K562 (cell line): ENCODE results near the gene GATAD2B. TPM values are rescaled to one million over a fixed set of nuclear protein-coding genes. Genes with fewer than 3 reads are reported as not detected.

ENCODE experiments used
- ASH1L ChIP-seq: fragments of 450-650 bp; IDR thresholded peaks from 2 replicates; pipeline ENCODE4 v1.6.1; 2018; ENCODE audit warnings: borderline replicate concordance, mild to moderate bottlenecking, low read depth; ENCODE audit not compliant: partially characterized antibody
- CBFA2T3 ChIP-seq: fragments of 450-650 bp; IDR thresholded peaks from 2 replicates; pipeline ENCODE4 v1.6.1; 2017
- EGR1 ChIP-seq: fragments of 450-650 bp; conservative IDR thresholded peaks from 2 replicates; pipeline ENCODE4 v1.6.1; 2017; ENCODE audit warnings: mild to moderate bottlenecking
- ELK3 ChIP-seq: fragments of 450-650 bp; formaldehyde crosslinking; IDR thresholded peaks from 2 replicates; pipeline ENCODE4 v1.4.0; 2020; ENCODE audit warnings: mild to moderate bottlenecking
- FOXK2 ChIP-seq, 2 experiments: fragments of 450-650 bp; IDR thresholded peaks in 1 of 2; conservative IDR thresholded peaks in 1 of 2; 2 replicates each; pipeline ENCODE4 v1.6.1; 2016; ENCODE audit warnings: low read depth in 2 of 2, mild to moderate bottlenecking in 1 of 2
- FOXP4 ChIP-seq: sonication (generic); formaldehyde crosslinking; IDR thresholded peaks from 2 replicates; pipeline ENCODE4 v1.8.0; 2022; ENCODE audit warnings: mild to moderate bottlenecking, missing genetic modification reagents, borderline replicate concordance
- GTF3C2 ChIP-seq: IDR thresholded peaks from 3 replicates; pipeline ENCODE4 v1.6.1; 2011; ENCODE audit warnings: borderline replicate concordance, mild to moderate bottlenecking, moderate library complexity; ENCODE audit not compliant: insufficient read length; ENCODE audit errors: extremely low read depth
- KDM4B ChIP-seq, 2 experiments: fragments of 450-650 bp in 1 of 2; sonication (generic) in 1 of 2; IDR thresholded peaks; 2 replicates each; pipeline ENCODE4 v1.6.1; 2016 to 2017; ENCODE audit warnings: borderline replicate concordance in 2 of 2, antibody characterized with exemption in 1 of 2, low read depth in 1 of 2, mild to moderate bottlenecking in 1 of 2
- SAFB2 ChIP-seq: fragments of 200-400 bp; formaldehyde crosslinking; IDR thresholded peaks from 2 replicates; pipeline ENCODE4 v1.6.1; 2018; ENCODE audit warnings: borderline replicate concordance, low read length, low read depth, moderate library complexity; ENCODE audit not compliant: severe bottlenecking
- SMARCE1 ChIP-seq: fragments of 450-650 bp; IDR thresholded peaks from 2 replicates; pipeline ENCODE4 v1.7.1; 2016; ENCODE audit warnings: mild to moderate bottlenecking
- SPI1 ChIP-seq: IDR thresholded peaks from 2 replicates; pipeline ENCODE4 v1.6.1; 2011; ENCODE audit warnings: low read depth, low read length, control low read depth, borderline replicate concordance
- TAF7 ChIP-seq: fragments of 450-650 bp; IDR thresholded peaks from 2 replicates; pipeline ENCODE4 v1.6.1; 2016; ENCODE audit warnings: missing genetic modification characterization, missing compliant biosample characterization
- XRCC4 ChIP-seq: IDR thresholded peaks from one replicate; pipeline ENCODE4 v1.6.1; 2011; ENCODE audit not compliant: insufficient read depth, insufficient read length; ENCODE audit errors: extremely low read depth
- ZBTB49 ChIP-seq: sonication (generic); formaldehyde crosslinking; IDR thresholded peaks from 2 replicates; pipeline ENCODE4 v1.8.0; 2022; ENCODE audit warnings: missing genetic modification reagents, mild to moderate bottlenecking, borderline replicate concordance
- ZNF280A ChIP-seq: fragments of 450-650 bp; IDR thresholded peaks from 2 replicates; pipeline ENCODE4 v1.6.1; 2018; ENCODE audit warnings: mild to moderate bottlenecking, low read depth; ENCODE audit not compliant: partially characterized antibody
- ZSCAN29 ChIP-seq: fragments of 450-650 bp; IDR thresholded peaks from 2 replicates; pipeline ENCODE4 v1.6.1; 2017
- polyA plus RNA-seq, 8 experiments: library from polyadenylated mRNA; depleted of rRNA in 4 of 8; stranded (reverse) in 5 of 8; unstranded in 3 of 8; fragments of >200 nt; fragmentation: Nextera tagmentation in 2 of 8; fragmentation: Illumina TruSeq in 1 of 8; extraction: Ambion mirVana in 2 of 8; extraction: Trizol in 1 of 8; gene quantifications; 2 replicates each; pipeline versions ENCODE4 v1.2.1 to v1.2.3, GENCODE V29; 2011 to 2014; ENCODE audit warnings: inconsistent platforms in 1 of 8, missing spikeins in 1 of 8
- total RNA-seq, 7 experiments: library from RNA; depleted of rRNA in 6 of 7; stranded (reverse); fragments of >200 nt in 6 of 7; fragmentation: Illumina TruSeq in 2 of 7; extraction: Trizol in 2 of 7; gene quantifications; 2 replicates each; pipeline versions ENCODE4 v1.2.1 to v1.2.3, GENCODE V29; 2011 to 2021; ENCODE audit warnings: low replicate concordance in 1 of 7

Gene GATAD2B
- total and polyA plus RNA-seq, 9 of the 15 experiments (the other 6 are each of a cell fraction or from before 2014, with no cell fraction given): 1.5 to 40.2 (median 4.9) TPM

GRCh38 chr1:153963030-153963849 lies 40.5 kb upstream of the GATAD2B start, which contains the start of gene SLC39A1 (continued):
- TF ChIP-seq GTF3C2 (no peak), FOXK2 (conservative IDR thresholded peaks at IDR 0.05 in 1 of 2, IDR thresholded peaks at IDR 0.05 in 1 of 2; ENCODE audit: low read depth in 2 of 2) (no peak), TAF7 (tag) (0 out of 2 replicates have a peak, but pooled peaks have one; percentile 36), CBFA2T3 (no peak), ZSCAN29 (no peak), ZBTB49 (CRISPR knock-in tag) (0 out of 2 replicates have a peak, but pooled peaks have one; percentile 31), SAFB2 (no peak), XRCC4 (no peak), ASH1L (no peak), KDM4B (IDR thresholded peaks at IDR 0.05; ENCODE audit: borderline replicate concordance in 2 of 2, low read depth in 1 of 2) (no peak), ELK3 (CRISPR knock-in tag) (no peak), SPI1 (no peak), ZNF280A (no peak), SMARCE1 (no peak), FOXP4 (CRISPR knock-in tag) (no peak), EGR1 (peak; percentile 73)
